Occipital lobe (tissue), 2 donors: ENCODE measurements around the gene ZNF592. TPM values are rescaled to one million over a fixed set of nuclear protein-coding genes. Genes with fewer than 3 reads are reported as not detected.

Source experiments
- DNase-seq: peaks from one replicate; lab custom pipeline; 2025; lab: John Stamatoyannopoulos, UW
- total RNA-seq: library from RNA; depleted of rRNA; stranded (reverse); fragments of >200 nt; gene quantifications from one replicate; pipeline ENCODE4 v1.2.3, GENCODE V29; 2014

The ZNF592 gene
- total RNA-seq, 1 donor from 2014 or later = 6.4 TPM

- DNase-seq = no peak
Observed at GRCh38 chr15:84805221-84805620, 56.8 kb downstream of the ZNF592 start.

DNA sequence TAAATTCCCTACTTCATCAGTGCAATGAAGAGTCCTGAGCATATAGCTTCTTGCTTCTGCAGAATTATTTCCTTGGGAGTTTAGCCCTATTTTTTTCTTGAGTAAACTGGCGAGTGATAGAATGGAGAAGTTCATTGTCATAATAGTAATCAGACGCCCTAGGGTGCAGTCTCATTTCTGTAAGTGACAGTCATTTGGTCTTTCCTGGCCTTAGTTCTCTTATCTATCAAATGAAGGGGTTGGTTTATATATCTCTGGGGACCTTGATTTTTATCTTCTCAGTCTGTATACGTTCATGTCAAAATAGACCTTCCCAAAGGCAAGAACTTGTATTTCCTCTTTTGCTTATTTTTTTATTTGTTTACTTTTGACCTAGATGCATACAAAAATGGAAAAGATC lies 58.8 kb downstream of the ZNF592 start:
- no peak for DNase-seq

- no peak for DNase-seq
Observed at GRCh38 chr15:84810073-84810840, 61.9 kb downstream of the ZNF592 start.

GRCh38 chr15:84811151-84811550 lies 62.8 kb downstream of the ZNF592 start:
- DNase-seq = no peak

DNA sequence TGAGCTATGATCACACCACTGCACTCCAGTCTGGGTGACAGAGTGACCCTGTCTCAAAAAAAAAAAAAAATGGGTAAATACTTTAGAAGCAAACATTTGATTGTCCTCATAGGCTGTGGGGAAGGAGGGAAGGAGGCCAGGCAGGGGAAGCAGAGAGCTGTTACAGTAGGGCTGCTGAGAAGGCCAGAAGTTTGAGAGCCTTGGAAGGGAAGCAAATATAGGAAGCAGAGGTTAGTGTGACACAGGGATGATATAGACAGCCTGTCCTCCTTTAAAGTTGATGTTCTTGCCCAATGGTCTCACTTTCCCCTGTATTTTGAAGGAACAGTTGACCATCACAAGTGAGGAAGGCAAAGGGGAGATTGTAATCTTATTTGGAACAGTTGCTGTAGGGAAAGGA lies 63.4 kb downstream of the ZNF592 start:
- no peak for DNase-seq

DNA sequence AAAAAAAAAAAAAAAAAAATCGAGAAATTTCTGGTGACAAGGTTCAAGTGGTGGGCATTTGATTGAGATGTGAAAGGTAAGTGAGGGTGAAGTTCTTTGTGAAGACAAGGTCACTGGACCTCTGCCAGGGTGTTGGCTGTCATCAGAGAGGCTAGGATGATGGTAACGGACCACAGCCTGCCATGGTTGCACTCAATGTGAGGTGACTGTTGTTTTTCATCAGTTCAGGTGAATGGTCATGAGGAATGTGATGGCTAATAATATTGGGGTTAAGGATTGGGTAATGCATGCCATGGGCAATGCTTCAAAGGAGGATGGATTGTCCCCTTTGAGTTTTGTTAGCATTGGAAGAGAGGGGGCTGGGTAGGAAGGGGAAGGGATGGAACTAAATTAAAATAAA lies 64.5 kb downstream of the ZNF592 start:
- no peak for DNase-seq

GRCh38 chr15:84813435-84813834 lies 65.0 kb downstream of the ZNF592 start:
- no peak for DNase-seq

DNA sequence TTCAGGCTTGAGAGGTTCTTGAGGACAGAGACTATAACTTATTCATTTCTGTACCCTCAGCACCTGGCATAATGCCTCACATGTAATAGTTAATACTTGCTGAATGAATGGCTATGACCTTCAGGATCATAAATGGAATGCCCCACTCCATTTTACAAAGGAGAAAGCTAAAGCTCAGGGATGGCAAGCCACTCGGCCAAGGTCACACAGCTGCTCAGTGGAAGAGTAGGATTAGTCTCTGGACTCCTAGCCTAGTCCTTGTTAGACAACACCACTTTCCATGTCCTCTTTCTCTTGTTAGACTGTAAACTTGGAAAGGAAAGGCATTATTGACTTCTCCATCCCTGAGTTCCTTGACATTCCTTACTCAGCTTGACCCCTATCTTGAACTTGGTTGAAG lies 65.5 kb downstream of the ZNF592 start:
- no peak for DNase-seq

DNA sequence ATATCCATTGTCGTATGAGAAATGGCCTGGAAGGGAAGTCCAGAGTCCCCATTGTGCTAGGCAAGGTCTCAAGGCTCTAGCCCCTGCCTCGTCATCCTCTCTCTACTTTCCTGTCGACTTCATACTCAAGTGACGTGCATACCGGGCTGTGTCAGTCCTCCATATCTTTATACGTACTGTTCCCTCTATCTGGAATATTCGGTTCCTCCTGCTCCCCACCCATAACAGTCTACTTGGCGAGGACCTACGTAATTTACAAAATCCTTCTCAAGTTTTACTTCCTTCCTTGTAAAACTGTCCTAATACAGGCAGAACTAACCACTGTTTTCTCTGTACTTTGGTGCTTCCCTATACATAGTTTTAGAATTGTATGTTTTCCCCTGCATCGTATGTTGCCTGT lies 66.5 kb downstream of the ZNF592 start:
- no peak for DNase-seq

GRCh38 chr15:84816694-84817465 lies 68.5 kb downstream of the ZNF592 start, which contains the start of gene ALPK3:
Gene ALPK3, plus strand, starts transcription at chr15:84817356. Its CDS starts 97 bp downstream, at chr15:84817453.
- DNase-seq = no peak

DNA sequence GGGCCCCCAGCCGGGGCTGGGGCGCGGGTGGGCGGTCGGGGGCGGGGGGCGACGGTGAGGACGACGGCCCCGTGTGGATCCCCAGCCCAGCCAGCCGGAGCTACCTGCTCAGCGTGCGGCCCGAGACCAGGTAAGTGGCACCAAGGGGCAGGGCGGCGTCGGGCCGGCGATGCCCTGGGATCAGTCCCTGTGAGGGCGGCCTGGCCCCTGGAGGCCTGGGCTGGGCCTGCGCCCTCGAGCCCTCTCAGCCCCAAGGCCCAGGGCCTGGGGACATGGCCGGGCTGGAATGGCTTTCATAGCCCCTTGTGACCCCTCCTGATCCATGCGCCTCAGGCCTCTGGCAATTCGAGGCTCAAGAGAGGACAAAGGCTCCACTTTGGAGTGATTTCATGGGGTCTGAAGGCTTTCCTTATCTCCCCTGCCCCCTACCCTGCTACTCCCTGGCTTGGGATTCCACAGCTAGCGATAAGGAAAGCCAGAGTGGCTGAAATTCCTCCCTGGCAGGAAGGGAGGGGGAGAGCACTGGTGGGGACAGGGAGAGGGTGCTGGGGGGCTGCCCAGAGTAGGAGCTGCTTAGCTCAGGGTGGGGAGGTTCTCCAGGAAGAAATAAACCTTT lies 69.2 kb downstream of the ZNF592 start:
- DNase-seq = no peak

- no peak for DNase-seq
Observed at GRCh38 chr15:84818261-84819131, 70.1 kb downstream of the ZNF592 start.

GRCh38 chr15:84819291-84819768 lies 70.9 kb downstream of the ZNF592 start:
- no peak for DNase-seq

DNA sequence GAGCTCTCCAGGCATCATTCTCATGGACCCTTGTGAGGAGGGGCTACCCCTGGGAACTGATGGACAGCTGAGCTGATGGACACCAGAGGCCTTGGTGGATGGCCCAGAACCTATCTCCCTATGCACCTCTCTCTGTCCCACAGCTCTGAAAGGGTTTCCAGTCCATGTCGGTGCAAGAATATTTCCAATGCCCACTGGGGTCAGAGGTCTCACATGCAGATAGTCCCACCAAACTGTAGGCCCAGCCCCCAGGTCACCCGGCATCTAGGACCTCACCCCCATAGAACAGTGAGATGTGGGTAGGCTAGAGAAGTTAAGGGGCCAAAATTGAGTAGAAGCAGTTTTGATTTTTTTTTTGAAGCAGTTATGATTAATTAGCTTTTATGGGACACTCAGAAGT lies 71.4 kb downstream of the ZNF592 start:
- no peak for DNase-seq

DNA sequence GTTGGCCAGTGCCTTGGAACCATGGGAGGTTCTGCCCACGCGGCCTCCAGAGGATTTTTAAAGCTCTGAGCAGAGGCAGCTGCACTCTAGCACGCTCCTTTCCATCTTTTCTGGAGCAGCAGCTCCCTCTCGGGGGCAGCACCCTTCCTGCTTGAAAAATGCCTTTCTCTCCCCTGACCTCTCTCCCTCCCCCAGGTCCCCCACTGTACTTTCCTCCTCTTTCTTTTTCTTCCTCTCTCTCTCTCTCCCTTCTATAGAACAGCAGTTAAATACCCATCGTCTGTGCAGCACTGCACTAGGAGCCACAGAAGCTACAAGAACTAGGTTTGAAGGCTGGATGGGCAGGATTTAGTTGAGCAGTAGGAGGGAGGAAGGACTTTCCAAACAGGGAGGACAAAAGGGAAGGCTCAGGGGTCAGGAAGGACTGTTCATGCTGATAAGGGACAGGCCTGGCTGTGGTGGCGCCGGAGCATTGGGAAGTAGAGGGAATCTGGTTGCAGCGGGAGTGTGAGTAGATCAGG lies 73.2 kb downstream of the ZNF592 start:
- DNase-seq = no peak

GRCh38 chr15:84822653-84823281 lies 74.4 kb downstream of the ZNF592 start:
- no peak for DNase-seq

GRCh38 chr15:84823282-84823878 lies 75.0 kb downstream of the ZNF592 start:
- no peak for DNase-seq

DNA sequence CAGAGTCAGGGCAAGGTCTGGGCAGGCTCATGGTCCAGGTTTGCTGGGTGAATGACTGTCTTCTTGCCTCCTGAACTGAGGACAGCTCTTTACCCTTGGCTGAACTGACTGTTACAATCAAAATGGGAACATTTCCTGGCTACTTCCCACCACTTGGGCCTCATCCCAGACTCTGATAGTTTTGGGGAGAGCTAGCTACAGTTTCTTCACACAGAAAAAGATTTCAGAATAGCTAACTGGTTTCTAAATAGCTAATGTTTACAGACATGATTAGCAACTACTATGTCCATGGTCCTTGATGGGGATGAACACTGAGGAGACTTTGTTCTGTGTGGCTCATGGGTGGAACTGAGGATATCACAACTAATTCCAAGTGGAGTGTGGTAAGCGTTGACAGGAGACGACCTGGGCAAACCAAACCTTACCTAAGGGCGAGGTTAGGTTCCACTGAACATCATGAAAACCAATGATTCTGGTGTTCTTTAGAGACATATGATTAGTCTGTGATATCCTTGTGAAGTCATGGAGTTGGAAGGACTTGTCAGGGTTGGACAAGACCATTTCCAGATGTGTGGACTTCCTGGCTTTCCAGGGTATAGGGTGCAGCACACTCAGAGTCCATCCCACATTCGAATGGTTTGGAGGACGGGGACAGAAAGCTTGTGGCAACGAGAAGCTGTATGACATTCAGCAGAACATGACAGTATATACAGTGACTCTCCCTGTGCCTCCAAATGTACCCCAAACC lies 76.0 kb downstream of the ZNF592 start:
- DNase-seq = no peak

- DNase-seq = no peak
Observed at GRCh38 chr15:84826369-84826823, 78.0 kb downstream of the ZNF592 start.
